Chondrocyte (in vitro differentiated cells): ENCODE data around the gene CENATAC. TPM values are rescaled to one million over a fixed set of nuclear protein-coding genes. Genes with fewer than 3 reads are reported as not detected.
A peak's percentile ranks its signal among the peaks of the same experiment; 100 is the strongest.

Experiments
- DNase-seq: peaks from one replicate; pipeline ENCODE4 v3.0.0; 2021; ENCODE audit warnings: mixed read lengths, low spot score
- H3K27ac Mint-ChIP-seq: one replicate; pipeline ENCODE4 v1.8.0; 2021; ENCODE audit warnings: mild to moderate bottlenecking, moderate library complexity, mixed read lengths; ENCODE audit not compliant: unreplicated experiment
- H3K27me3 Mint-ChIP-seq: 2 replicates; pipeline ENCODE4 v1.8.0; 2021; ENCODE audit warnings: low read depth, mixed read lengths
- H3K36me3 Mint-ChIP-seq: 2 replicates; pipeline ENCODE4 v1.8.0; 2021; ENCODE audit warnings: low read depth, mixed read lengths
- H3K4me1 Mint-ChIP-seq: 2 replicates; pipeline ENCODE4 v1.8.0; 2021; ENCODE audit warnings: low read depth, mild to moderate bottlenecking, mixed read lengths
- H3K4me3 Mint-ChIP-seq: one replicate; pipeline ENCODE4 v1.8.0; 2021; ENCODE audit warnings: mild to moderate bottlenecking, moderate library complexity, mixed read lengths; ENCODE audit not compliant: unreplicated experiment
- H3K9me3 Mint-ChIP-seq: 2 replicates; pipeline ENCODE4 v1.8.0; 2021; ENCODE audit warnings: low read depth, mixed read lengths
- CTCF ChIP-seq: fragments of 200-600 bp; sonication (generic); IDR thresholded peaks from 2 replicates; pipeline ENCODE4 v1.5.0; 2021; ENCODE audit warnings: antibody characterized with exemption, mild to moderate bottlenecking, moderate library complexity
- total RNA-seq: library from RNA; stranded (reverse); gene quantifications from 3 replicates; pipeline ENCODE4 v1.2.1, GENCODE V29; 2021

Gene CENATAC
- total RNA-seq, 1 donor from 2014 or later = 16.6 TPM

GRCh38 chr11:119021631-119022030, 23.7 kb downstream of the CENATAC start:
- H3K36me3 Mint-ChIP-seq = peaks cover 14% of the 10 kb centered on the region
- no peak overlapping the region for H3K27ac Mint-ChIP-seq
- DNase-seq = no peak
- no peaks in the 10 kb centered on the region for H3K27me3 Mint-ChIP-seq
- no peaks in the 10 kb centered on the region for H3K9me3 Mint-ChIP-seq
- H3K4me3 Mint-ChIP-seq = no peak overlapping the region
- TF ChIP-seq CTCF = no peak
- H3K4me1 Mint-ChIP-seq = peaks cover 37% of the 10 kb centered on the region

- Mint-ChIP-seq H3K4me1 (peaks cover 24% of the 10 kb centered on the region), H3K27ac (peak overlapping the region; percentile 4), H3K4me3 (no peak overlapping the region), H3K9me3 (no peaks in the 10 kb centered on the region), H3K27me3 (no peaks in the 10 kb centered on the region), H3K36me3 (peaks cover 13% of the 10 kb centered on the region)
- no peak for DNase-seq
- TF ChIP-seq CTCF = no peak
Measured at GRCh38 chr11:119023741-119024140, 25.8 kb downstream of the CENATAC start.

GRCh38 chr11:119024430-119025098, 26.6 kb downstream of the CENATAC start:
- H3K27me3 Mint-ChIP-seq = no peaks in the 10 kb centered on the region
- TF ChIP-seq CTCF = no peak
- H3K27ac Mint-ChIP-seq = peak overlapping the region; percentile 8
- H3K36me3 Mint-ChIP-seq = peaks cover 13% of the 10 kb centered on the region
- peaks cover 29% of the 10 kb centered on the region for H3K4me1 Mint-ChIP-seq
- H3K9me3 Mint-ChIP-seq = no peaks in the 10 kb centered on the region
- no peak overlapping the region for H3K4me3 Mint-ChIP-seq
- DNase-seq = no peak

GRCh38 chr11:119025099-119025473, 27.1 kb downstream of the CENATAC start:
- TF ChIP-seq CTCF = no peak
- H3K4me1 Mint-ChIP-seq = peaks cover 29% of the 10 kb centered on the region
- H3K27me3 Mint-ChIP-seq = no peaks in the 10 kb centered on the region
- H3K36me3 Mint-ChIP-seq = peaks cover 12% of the 10 kb centered on the region
- H3K27ac Mint-ChIP-seq = peak overlapping the region; percentile 24
- H3K4me3 Mint-ChIP-seq = no peak overlapping the region
- no peaks in the 10 kb centered on the region for H3K9me3 Mint-ChIP-seq
- DNase-seq = peak; percentile 41

GRCh38 chr11:119025541-119025940, 27.6 kb downstream of the CENATAC start:
- no peaks in the 10 kb centered on the region for H3K9me3 Mint-ChIP-seq

More at GRCh38 chr11:119025541-119025940, 27.6 kb downstream of the CENATAC start:
- Mint-ChIP-seq H3K4me1 (peaks cover 24% of the 10 kb centered on the region), H3K36me3 (peaks cover 11% of the 10 kb centered on the region), H3K27ac (peak overlapping the region; percentile 24), H3K27me3 (no peaks in the 10 kb centered on the region), H3K4me3 (no peak overlapping the region)
- DNase-seq = no peak
- no peak for TF ChIP-seq CTCF
